Vagina (tissue), 2 donors: ENCODE results near the gene ADGRL3.

Experiments
- POLR2A ChIP-seq, 2 donors: fragments of 450-650 bp; IDR thresholded peaks; one replicate each; pipeline ENCODE4 v1.6.1; 2017; ENCODE audit warnings: antibody characterized with exemption in 2 of 2, mild to moderate bottlenecking in 2 of 2, moderate library complexity in 2 of 2
- TF ChIP-seq, protein P1 (sequence below), 3 experiments: fragments of 450-650 bp in 2 of 3; fragments of 200-600 bp in 1 of 3; sonication (generic) in 1 of 3; IDR thresholded peaks; one replicate each; pipeline ENCODE4 v1.5.1; 2017 to 2019; ENCODE audit warnings: antibody characterized with exemption in 3 of 3, mild to moderate bottlenecking in 2 of 3, moderate library complexity in 2 of 3

DNA sequence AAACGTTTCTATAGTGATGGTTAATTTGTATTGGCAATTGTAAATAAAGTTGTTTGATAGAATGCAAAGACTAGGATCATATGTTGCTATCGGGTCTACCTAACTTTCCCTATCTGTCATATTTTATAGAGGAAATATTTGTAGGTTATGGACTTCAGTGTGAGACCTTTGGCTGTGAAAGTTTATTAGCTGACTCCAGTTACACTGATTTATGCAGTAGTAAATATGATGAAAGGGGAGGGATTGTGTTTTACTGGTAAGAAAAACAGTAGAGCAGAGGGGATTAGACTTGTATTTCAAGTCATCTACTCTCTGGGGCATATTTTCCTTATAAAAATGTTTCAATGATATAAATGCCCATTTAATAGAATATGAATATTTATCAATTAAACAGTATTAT, 43.8 kb downstream of the ADGRL3 start:
- TF ChIP-seq, protein P1, sequence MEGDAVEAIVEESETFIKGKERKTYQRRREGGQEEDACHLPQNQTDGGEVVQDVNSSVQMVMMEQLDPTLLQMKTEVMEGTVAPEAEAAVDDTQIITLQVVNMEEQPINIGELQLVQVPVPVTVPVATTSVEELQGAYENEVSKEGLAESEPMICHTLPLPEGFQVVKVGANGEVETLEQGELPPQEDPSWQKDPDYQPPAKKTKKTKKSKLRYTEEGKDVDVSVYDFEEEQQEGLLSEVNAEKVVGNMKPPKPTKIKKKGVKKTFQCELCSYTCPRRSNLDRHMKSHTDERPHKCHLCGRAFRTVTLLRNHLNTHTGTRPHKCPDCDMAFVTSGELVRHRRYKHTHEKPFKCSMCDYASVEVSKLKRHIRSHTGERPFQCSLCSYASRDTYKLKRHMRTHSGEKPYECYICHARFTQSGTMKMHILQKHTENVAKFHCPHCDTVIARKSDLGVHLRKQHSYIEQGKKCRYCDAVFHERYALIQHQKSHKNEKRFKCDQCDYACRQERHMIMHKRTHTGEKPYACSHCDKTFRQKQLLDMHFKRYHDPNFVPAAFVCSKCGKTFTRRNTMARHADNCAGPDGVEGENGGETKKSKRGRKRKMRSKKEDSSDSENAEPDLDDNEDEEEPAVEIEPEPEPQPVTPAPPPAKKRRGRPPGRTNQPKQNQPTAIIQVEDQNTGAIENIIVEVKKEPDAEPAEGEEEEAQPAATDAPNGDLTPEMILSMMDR (IDR thresholded peaks at IDR 0.05), result no peak
- TF ChIP-seq POLR2A (IDR thresholded peaks at IDR 0.05), result no peak
